HG03565 (cell line): ENCODE data around the gene TBX6.
A peak's percentile ranks its signal among the peaks of the same experiment; 100 is the strongest.
"Not testable (repeated sequence)": the region's sequence is repeated elsewhere in the genome, so short reads cannot be mapped to it uniquely, and the experiment has no call there.

ENCODE experiments used
- ATAC-seq: cut with Tn5 transposase; IDR thresholded peaks from one replicate; pipeline ENCODE4 v1.9.1; 2021; ENCODE audit warnings: mild to moderate bottlenecking, moderate library complexity; ENCODE audit not compliant: unreplicated experiment

The TBX6 gene

GRCh38 chr16:30091474-30092372 lies at the start of gene TBX6:
TBX6 (minus strand) TSS chr16:30091924; CDS start chr16:30091193, 731 bp downstream.
- peak; percentile 52 for ATAC-seq

GRCh38 chr16:30139583-30140481 lies 48.1 kb upstream of the TBX6 start:
- ATAC-seq, result no peak

DNA sequence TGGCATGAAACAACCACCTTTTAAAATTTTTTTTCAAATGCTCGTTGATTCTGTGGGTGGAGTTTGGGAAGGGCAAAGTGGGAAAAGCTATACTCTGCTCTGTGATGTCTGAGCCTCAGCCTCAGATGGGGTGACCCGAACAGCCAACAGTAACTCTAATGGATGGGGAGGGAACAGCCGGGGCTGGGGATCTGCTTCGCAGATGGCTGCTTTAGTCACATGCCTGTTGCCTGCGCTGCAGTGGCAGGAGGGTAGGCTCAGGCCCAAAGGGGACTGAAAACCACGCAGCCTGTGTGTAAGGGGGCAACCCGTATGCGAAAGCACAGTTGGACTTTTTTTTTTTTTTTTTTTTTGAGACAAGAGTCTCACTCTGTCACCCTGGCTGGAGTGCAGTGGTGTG lies 46.2 kb upstream of the TBX6 start:
- no peak for ATAC-seq

DNA sequence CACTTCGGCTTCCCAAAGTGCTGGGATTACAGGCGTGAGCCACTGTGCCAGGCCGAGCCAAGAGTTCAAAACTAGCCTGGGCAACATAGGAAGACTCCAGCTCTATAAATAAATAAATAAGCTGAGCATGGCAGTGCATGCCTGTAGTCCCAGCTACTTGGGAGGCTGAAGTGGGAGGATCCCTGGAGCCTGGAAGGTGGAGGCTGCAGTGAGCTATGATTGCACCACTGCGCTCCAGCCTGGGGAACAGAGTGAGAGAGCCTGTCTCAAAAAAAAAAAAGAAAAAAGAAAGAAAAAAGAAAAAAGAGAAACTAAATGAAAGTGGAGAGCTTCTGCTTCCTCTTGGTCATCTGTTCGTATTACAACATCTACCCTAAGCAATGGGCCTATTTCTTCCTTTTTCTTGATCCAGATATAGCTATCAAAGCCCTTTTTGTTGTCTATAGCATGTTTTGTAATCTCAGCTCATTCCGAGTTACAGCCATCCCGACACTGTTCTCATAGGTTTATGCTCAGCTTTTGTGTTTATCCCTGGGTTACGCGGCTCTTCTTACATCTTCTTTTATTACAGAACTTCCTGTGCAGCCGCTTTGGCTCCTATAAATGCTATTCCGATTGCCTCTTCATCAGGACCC lies 45.4 kb upstream of the TBX6 start:
- no peak for ATAC-seq

- ATAC-seq, result no peak
These were observed 40.9 kb upstream of the TBX6 start for GRCh38 chr16:30132591-30132990.

DNA sequence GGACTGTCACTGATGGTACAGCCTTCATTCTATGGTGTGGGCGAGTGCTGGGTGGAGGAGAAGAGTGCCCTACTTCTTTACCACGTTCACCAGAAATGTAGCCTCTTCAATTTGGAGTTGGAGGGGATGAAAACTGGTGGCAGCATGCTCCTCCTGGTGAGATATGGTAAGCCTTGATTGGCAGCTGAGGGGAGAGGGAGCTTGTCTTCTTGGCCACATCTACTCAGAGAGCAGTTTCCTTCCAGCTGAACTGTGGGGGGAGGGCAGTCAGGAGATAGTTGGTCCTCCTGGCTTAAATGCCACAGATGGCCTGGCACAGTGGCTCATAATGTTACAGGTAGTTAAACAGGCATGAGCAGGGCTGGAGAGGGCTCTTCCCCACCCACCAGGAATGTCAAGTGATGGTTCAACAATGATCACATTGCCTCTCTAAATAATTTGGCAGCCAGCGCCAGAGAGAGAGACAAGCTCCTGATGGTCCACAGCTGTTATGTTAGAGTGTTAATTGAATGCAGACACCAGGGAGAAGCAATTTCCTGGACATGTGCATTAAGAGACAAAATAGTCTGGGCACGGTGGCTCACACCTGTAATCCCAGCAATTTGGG lies 40.2 kb upstream of the TBX6 start:
- no peak for ATAC-seq

- no peak for ATAC-seq
These were observed 36.3 kb upstream of the TBX6 start for GRCh38 chr16:30127993-30128392.

- ATAC-seq, result not testable (repeated sequence)
These were observed 34.0 kb upstream of the TBX6 start for GRCh38 chr16:30125690-30126089.

GRCh38 chr16:30124985-30125379 lies 33.3 kb upstream of the TBX6 start:
- no peak for ATAC-seq

DNA sequence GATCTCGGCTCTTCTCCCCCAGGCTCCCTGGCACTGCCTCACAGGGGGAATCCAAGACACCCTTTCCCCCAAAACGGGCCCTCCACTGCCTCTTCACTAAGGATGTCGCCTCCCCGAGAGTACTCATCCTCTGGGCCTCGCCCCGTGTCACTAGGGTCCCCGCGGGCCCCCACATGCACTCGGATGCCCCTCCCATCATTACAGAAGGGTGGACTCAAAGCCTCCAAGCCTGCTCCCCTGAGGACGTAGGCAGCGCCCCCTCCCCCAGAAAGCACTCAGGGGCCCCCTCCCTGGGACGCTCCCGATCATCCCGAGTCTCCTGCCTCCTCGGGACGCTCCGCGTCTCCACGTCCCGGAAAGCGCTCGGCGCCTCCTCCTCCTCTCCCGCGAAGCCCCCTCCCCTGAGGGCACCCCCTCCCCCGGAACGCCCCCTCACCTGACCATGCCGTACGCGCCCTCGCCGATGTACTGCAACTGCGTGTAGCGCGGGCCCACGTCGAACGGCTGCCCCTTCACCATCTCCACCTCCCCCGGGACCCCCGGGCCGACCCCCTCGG lies 31.0 kb upstream of the TBX6 start:
- ATAC-seq, result no peak

DNA sequence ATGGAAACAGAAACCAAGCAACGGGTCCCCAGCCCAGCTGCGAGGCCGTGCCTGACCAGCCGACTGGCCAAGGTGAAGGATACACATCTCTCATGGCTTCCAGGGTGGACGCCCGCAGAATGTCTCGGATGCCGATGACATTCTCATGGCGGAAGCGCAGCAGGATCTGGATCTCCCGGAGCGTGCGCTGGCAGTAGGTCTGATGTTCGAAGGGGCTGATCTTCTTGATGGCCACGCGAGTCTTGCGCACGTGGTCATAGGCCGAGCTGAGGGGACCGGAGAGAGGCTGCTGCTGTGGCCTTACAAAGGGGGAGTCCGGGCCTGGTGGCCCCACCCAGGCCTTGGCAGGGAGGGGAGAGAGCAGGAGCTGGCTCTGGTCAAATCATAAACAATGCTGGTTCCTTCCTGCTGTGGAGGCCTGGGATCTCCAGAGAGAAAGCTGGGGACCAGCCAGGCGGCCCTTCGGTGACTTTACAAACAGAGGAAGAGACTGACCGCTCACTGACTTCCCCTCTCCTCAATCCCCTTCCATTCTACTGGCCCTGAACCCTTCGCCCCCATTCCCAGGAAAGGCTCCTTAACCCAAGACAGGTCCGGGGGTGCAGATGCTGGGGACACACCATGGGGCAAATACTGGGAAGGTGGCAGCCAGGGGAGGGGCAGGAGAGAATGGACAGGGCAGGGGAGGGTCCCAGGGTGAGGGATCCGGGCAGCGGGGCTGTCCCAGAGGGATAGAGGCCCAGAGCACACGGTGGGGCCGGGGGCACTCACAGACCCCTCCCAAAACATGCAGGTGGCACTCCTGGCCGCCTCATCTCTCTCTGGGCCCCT lies 30.2 kb upstream of the TBX6 start:
- ATAC-seq, result no peak

- ATAC-seq, result no peak
These were observed 28.8 kb upstream of the TBX6 start for GRCh38 chr16:30120340-30121105.

DNA sequence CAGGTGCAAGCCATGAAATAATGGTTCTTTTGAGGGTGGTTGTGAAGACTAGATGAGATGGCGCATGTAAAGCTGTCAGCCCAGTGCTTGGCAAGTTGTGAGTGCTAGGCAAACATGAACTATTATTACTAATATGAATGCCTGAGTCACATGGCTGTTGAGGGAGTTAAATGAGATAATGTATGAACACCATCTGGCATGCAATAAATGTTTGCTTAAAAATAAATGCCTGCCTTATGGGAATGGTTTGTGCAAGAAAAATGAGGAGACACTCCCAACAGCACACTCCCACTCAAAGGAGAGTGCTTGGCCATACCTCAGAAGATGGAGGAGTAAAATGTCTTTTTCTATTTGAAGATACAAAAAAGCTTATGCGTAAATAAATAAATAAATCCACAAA lies 27.7 kb upstream of the TBX6 start:
- no peak for ATAC-seq

DNA sequence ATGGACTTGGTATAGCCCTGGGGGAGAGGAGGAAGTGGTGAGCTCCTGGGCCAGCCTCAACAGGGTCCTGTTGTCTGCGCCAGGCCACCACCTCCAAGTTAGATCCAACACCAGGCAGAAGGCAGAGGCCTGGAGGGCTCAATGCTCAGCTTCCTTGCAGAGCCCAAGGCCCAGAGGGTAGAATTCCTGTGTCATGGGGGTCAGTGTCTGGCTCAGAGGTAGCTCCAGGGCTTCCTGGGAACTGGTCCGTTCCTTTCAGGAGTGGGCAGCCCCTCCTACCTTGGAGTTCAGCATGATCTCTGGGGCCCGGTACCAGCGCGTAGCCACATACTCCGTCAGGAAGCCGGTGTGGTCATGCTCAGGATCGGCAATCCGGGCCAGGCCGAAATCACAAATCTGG lies 26.0 kb upstream of the TBX6 start:
- no peak for ATAC-seq

- no peak for ATAC-seq
These were observed 24.8 kb upstream of the TBX6 start for GRCh38 chr16:30116291-30117207.

- no peak for ATAC-seq
These were observed 23.5 kb upstream of the TBX6 start for GRCh38 chr16:30115238-30115637.

- ATAC-seq, result not testable (repeated sequence)
These were observed 23.1 kb upstream of the TBX6 start for GRCh38 chr16:30114833-30115232.

GRCh38 chr16:30114411-30114810 lies 22.7 kb upstream of the TBX6 start:
- ATAC-seq, result no peak
